Measurements from ENCODE around the gene ATF1.
"Not testable (repeated sequence)": the region's sequence is repeated elsewhere in the genome, so short reads cannot be mapped to it uniquely, and the experiment has no call there.

ATF1 gene

GRCh38 chr12:50859621-50860310 is 95.9 kb downstream of the ATF1 start:
- H3K4me3 ChIP-seq (ENCODE audit: low read depth, low read length): no peak overlapping the region
- no peak for TF ChIP-seq CTCF (IDR thresholded peaks at IDR 0.05; ENCODE audit: low read depth, low read length, missing control alignments)
- no peak for DNase-seq (ENCODE audit: low read depth)

GRCh38 chr12:50862316-50862715 is 98.4 kb downstream of the ATF1 start:
- no peak for TF ChIP-seq CTCF (IDR thresholded peaks at IDR 0.05; ENCODE audit: low read depth, low read length, missing control alignments)
- H3K4me3 ChIP-seq (ENCODE audit: low read depth, low read length): no peak overlapping the region
- DNase-seq (ENCODE audit: low read depth): no peak

GRCh38 chr12:50865266-50865665 is 101.4 kb downstream of the ATF1 start:
- TF ChIP-seq CTCF (IDR thresholded peaks at IDR 0.05; ENCODE audit: low read depth, low read length, missing control alignments): no peak
- no peak overlapping the region for H3K4me3 ChIP-seq (ENCODE audit: low read depth, low read length)
- DNase-seq (ENCODE audit: low read depth): no peak

GRCh38 chr12:50868881-50869280 is 105.0 kb downstream of the ATF1 start:
- DNase-seq (ENCODE audit: low read depth); H3K4me3 ChIP-seq (ENCODE audit: low read depth, low read length): not testable (repeated sequence)
